HG03175 (cell line): ENCODE data around the gene OBP2B.
"Not testable (repeated sequence)": the region's sequence is repeated elsewhere in the genome, so short reads cannot be mapped to it uniquely, and the experiment has no call there.

Source experiments
- ATAC-seq: cut with Tn5 transposase; IDR thresholded peaks from one replicate; pipeline ENCODE4 v1.9.1; 2021; ENCODE audit warnings: mild to moderate bottlenecking, moderate library complexity; ENCODE audit not compliant: unreplicated experiment

The OBP2B gene

GRCh38 chr9:133223159-133223756 lies 14.2 kb upstream of the OBP2B start:
- not testable (repeated sequence) for ATAC-seq

DNA sequence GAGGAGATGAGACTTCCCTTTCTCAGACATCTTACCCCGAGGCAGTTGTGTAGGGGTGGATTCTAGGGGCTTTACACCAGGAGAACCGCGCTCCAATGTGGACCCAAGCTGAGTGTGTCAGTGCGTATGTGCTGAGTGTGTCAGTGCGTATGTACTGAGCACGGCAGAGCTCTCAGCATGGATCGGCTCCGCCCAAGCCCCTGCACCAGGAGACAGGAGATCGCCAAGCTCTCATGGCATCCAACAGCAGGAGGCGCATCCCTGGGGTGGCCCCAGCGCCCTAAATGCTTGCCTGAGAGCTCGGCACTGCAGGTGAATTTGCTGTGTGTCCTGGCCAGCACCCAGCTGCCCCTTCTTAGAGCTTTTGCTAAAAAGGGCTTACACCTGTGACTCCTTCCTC lies 12.9 kb upstream of the OBP2B start:
- not testable (repeated sequence) for ATAC-seq

- ATAC-seq: no peak
Observed at GRCh38 chr9:133221177-133221809, 12.2 kb upstream of the OBP2B start.

GRCh38 chr9:133218049-133218975 lies 9.3 kb upstream of the OBP2B start:
- ATAC-seq: not testable (repeated sequence)

- ATAC-seq: not testable (repeated sequence)
Observed at GRCh38 chr9:133217333-133217988, 8.4 kb upstream of the OBP2B start.

GRCh38 chr9:133214276-133214675 lies 5.2 kb upstream of the OBP2B start:
- not testable (repeated sequence) for ATAC-seq

- no peak for ATAC-seq
Observed at GRCh38 chr9:133210609-133211008, 1.6 kb upstream of the OBP2B start.

GRCh38 chr9:133210202-133210532 lies 1.1 kb upstream of the OBP2B start:
- ATAC-seq: no peak

GRCh38 chr9:133209327-133210201 lies 514 bp upstream of the OBP2B start:
- not testable (repeated sequence) for ATAC-seq

DNA sequence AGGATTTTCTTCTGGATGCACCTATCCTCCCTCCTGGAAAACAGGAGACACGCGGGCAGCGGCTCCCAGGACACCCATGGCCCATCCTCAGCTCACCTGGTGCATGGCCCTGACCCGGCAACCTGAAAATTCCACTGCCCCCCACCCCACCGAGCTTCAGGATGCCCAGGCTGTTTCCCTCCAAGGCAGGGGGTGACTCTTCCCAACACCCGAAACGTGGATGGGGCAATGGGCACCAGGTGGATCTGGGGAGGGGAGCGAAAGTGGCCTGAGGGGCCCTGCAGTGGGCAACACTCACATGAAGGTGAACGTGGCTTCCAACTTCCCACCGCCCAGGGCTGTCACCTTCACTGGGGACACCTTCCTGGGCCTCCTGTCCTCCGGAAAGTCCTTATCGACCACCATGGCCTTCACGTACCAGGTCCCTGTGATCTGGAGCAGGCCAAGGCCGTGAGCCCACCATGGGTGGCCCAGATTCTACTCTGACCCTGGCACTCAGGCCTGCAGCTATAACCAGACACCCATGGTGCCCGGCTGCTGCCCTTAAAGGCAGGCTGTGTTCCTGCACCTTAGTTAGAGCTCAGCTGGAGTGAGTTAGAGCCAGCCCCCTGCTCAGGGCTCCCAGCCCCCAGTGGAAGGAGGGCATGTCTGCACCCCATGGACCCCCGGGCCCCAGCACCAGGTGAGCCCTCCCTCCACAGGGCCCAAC lies 725 bp downstream of the OBP2B start:
- not testable (repeated sequence) for ATAC-seq

GRCh38 chr9:133207540-133208170 lies 1.4 kb downstream of the OBP2B start:
- no peak for ATAC-seq

GRCh38 chr9:133207021-133207531 lies 2.0 kb downstream of the OBP2B start:
- no peak for ATAC-seq

GRCh38 chr9:133205996-133206931 lies 2.8 kb downstream of the OBP2B start:
- no peak for ATAC-seq

DNA sequence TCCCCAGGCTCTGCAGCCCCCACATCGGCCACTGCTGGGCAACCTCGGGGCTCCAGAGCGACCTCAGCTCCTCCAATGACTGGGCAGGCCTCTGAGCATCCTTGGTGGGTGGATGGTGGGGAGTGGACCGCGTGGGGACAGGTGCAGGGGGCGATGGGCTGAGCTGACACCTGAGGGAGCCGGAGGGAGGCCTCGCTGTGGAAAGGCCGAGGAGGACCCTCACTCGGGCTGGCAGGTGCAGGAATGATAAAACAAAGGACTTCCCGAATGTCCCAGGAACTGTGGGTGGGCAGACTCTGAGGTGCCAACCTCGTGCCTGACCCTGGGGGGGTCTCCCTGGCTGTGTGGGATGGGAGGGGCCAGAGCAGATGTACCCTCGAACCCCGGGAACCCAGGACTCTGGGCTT lies 3.6 kb downstream of the OBP2B start:
- ATAC-seq: not testable (repeated sequence)

GRCh38 chr9:133204993-133205336 lies 4.1 kb downstream of the OBP2B start:
- ATAC-seq: no peak

GRCh38 chr9:133204335-133204992 lies 4.6 kb downstream of the OBP2B start:
- no peak for ATAC-seq

- no peak for ATAC-seq
Observed at GRCh38 chr9:133203506-133204075, 5.5 kb downstream of the OBP2B start.
